ENCODE results near the gene RAD23A.

DNA sequence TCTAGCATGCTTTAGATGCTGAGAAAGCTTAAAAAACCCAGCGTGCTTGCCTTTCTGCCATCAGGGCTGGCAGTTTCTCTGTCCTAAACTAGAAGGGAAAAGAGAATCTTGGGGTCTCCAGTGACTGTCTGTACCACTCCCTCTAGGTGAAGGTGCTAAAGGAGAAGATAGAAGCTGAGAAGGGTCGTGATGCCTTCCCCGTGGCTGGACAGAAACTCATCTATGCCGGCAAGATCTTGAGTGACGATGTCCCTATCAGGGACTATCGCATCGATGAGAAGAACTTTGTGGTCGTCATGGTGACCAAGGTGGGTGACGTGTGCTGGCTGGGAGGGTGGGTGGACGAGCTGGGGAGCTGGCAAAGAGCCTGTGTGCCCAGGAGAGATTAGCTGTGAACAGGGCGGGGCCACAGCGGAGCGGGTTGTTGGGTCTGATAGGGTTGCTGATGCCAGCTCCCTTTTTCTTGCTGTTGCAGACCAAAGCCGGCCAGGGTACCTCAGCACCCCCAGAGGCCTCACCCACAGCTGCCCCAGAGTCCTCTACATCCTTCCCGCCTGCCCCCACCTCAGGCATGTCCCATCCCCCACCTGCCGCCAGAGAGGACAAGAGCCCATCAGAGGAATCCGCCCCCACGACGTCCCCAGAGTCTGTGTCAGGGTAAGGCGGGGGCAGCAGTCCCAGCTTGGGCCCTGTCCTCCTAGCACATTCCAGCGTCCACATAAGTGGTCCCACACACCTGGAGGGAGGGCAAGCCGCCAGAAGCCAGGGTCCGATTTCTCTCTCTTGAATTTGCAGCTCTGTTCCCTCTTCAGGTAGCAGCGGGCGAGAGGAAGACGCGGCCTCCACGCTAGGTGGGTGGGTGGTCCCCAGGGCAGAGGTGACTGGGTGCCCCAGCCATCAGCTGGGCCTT is 2.3 kb downstream of the RAD23A start:
- TF ChIP-seq POLR2AphosphoS5 (IDR thresholded peaks at IDR 0.05) = no peak
- TF ChIP-seq EP300 (IDR thresholded peaks at IDR 0.05) = no peak
- TF ChIP-seq POLR2A (IDR thresholded peaks at IDR 0.05; ENCODE audit: low read depth) = no peak
- TF ChIP-seq, protein P1, sequence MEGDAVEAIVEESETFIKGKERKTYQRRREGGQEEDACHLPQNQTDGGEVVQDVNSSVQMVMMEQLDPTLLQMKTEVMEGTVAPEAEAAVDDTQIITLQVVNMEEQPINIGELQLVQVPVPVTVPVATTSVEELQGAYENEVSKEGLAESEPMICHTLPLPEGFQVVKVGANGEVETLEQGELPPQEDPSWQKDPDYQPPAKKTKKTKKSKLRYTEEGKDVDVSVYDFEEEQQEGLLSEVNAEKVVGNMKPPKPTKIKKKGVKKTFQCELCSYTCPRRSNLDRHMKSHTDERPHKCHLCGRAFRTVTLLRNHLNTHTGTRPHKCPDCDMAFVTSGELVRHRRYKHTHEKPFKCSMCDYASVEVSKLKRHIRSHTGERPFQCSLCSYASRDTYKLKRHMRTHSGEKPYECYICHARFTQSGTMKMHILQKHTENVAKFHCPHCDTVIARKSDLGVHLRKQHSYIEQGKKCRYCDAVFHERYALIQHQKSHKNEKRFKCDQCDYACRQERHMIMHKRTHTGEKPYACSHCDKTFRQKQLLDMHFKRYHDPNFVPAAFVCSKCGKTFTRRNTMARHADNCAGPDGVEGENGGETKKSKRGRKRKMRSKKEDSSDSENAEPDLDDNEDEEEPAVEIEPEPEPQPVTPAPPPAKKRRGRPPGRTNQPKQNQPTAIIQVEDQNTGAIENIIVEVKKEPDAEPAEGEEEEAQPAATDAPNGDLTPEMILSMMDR (IDR thresholded peaks at IDR 0.05) = no peak

All from esophagus muscularis mucosa (tissue), 4 donors.